Measurements from ENCODE around the gene DENND1B.

DENND1B gene

GRCh38 chr1:197775282-197776262, at the start of gene DENND1B:
TSS of gene DENND1B (minus strand) at chr1:197775480. CDS start at chr1:197775155, 325 bp downstream.
- no peak for DNase-seq

- no peak for DNase-seq
These were observed 39.0 kb upstream of the DENND1B start for GRCh38 chr1:197814306-197814705.

- no peak for DNase-seq
These were observed 38.5 kb upstream of the DENND1B start for GRCh38 chr1:197813741-197814140.

- no peak for DNase-seq
These were observed 36.5 kb upstream of the DENND1B start for GRCh38 chr1:197811769-197812168.

- DNase-seq: no peak
These were observed 35.5 kb upstream of the DENND1B start for GRCh38 chr1:197810812-197811211.

- no peak for DNase-seq
These were observed 33.6 kb upstream of the DENND1B start for GRCh38 chr1:197808880-197809279.

GRCh38 chr1:197807739-197808453, 32.6 kb upstream of the DENND1B start:
- no peak for DNase-seq

- DNase-seq: no peak
These were observed 31.9 kb upstream of the DENND1B start for GRCh38 chr1:197807216-197807615.

GRCh38 chr1:197806718-197807117, 31.4 kb upstream of the DENND1B start:
- DNase-seq: no peak

GRCh38 chr1:197801684-197802083, 26.4 kb upstream of the DENND1B start:
- no peak for DNase-seq

- no peak for DNase-seq
These were observed 25.8 kb upstream of the DENND1B start for GRCh38 chr1:197801111-197801482.

- no peak for DNase-seq
These were observed 25.3 kb upstream of the DENND1B start for GRCh38 chr1:197800379-197801110.

- no peak for DNase-seq
These were observed 24.0 kb upstream of the DENND1B start for GRCh38 chr1:197799271-197799670.

GRCh38 chr1:197798492-197798891, 23.2 kb upstream of the DENND1B start:
- DNase-seq: no peak

GRCh38 chr1:197797010-197797409, 21.7 kb upstream of the DENND1B start:
- no peak for DNase-seq

GRCh38 chr1:197788741-197789739, 13.8 kb upstream of the DENND1B start:
- DNase-seq: no peak

- no peak for DNase-seq
These were observed 12.6 kb upstream of the DENND1B start for GRCh38 chr1:197787623-197788536.

GRCh38 chr1:197787056-197787455, 11.8 kb upstream of the DENND1B start:
- DNase-seq: no peak

- no peak for DNase-seq
These were observed 11.0 kb upstream of the DENND1B start for GRCh38 chr1:197786280-197786679.

- DNase-seq: no peak
These were observed 8.2 kb upstream of the DENND1B start for GRCh38 chr1:197783510-197783948.

Data from right forelimb (tissue), 1 donor.